IMR-90 (cell line): ENCODE data around the gene TEPSIN. TPM values are rescaled to one million over a fixed set of nuclear protein-coding genes. Genes with fewer than 3 reads are reported as not detected.

ENCODE experiments used
- ATAC-seq: fragments of 200-7000 bp; cut with Tn5 transposase; 2 replicates; pipeline ENCODE4 v1.9.1; 2020; ENCODE audit warnings: low read depth, mild to moderate bottlenecking, moderate library complexity
- BruUV-seq: library from RNA; stranded (reverse); fragments of 400-500 nt; replicated peaks from 2 replicates; lab custom pipeline; 2021; lab: Mats Ljungman, UMichigan
- CTCF ChIA-PET: fragments of 300-600 bp; formaldehyde crosslinking; extraction: SDS; loops from one replicate; lab custom pipeline; 2021; ENCODE audit warnings: antibody characterized with exemption; lab: Yijun Ruan, JAX
- POLR2A ChIA-PET: fragments of 300-600 bp; sonication (Branson Sonifier 250); formaldehyde crosslinking; loops from one replicate; lab custom pipeline; 2022; ENCODE audit warnings: antibody characterized with exemption; ENCODE audit not compliant: unreplicated experiment; lab: Charles Lee
- DNase-seq: peaks from one replicate; pipeline ENCODE4 v3.0.0; 2013
- H2AFZ ChIP-seq: replicated peaks from 2 replicates; pipeline ENCODE3; 2013; ENCODE audit warnings: low read length, mild to moderate bottlenecking; ENCODE audit not compliant: poor library complexity
- H2AK5ac ChIP-seq: 2 replicates; pipeline ENCODE4 v1.6.1; 2013; ENCODE audit warnings: low read depth, low read length, inconsistent platforms
- H2AK9ac ChIP-seq: replicated peaks from 2 replicates; pipeline ENCODE3; 2013; ENCODE audit warnings: mild to moderate bottlenecking, low read depth, low read length, moderate library complexity; ENCODE audit not compliant: poor library complexity
- H2BK120ac ChIP-seq: 2 replicates; pipeline ENCODE4 v1.6.1; 2013; ENCODE audit warnings: low read depth, low read length, inconsistent platforms
- H2BK15ac ChIP-seq: 3 replicates; pipeline ENCODE4 v1.6.1; 2013; ENCODE audit warnings: low read depth, low read length, inconsistent platforms
- H2BK20ac ChIP-seq: 2 replicates; pipeline ENCODE4 v1.6.1; 2013; ENCODE audit warnings: low read depth, mild to moderate bottlenecking, inconsistent platforms, low read length, moderate library complexity
- H2BK5ac ChIP-seq: 2 replicates; pipeline ENCODE4 v1.6.1; 2013; ENCODE audit warnings: mild to moderate bottlenecking, low read depth, low read length, inconsistent platforms; ENCODE audit not compliant: poor library complexity, severe bottlenecking
- H3K14ac ChIP-seq: replicated peaks from 2 replicates; pipeline ENCODE4 v1.6.1; 2013; ENCODE audit warnings: low read depth, low read length, inconsistent platforms
- H3K18ac ChIP-seq: 2 replicates; pipeline ENCODE4 v1.6.1; 2013; ENCODE audit warnings: low read depth, low read length, control low read depth
- H3K23ac ChIP-seq: 2 replicates; pipeline ENCODE4 v1.6.1; 2013; ENCODE audit warnings: low read depth, low read length, inconsistent platforms
- H3K27ac ChIP-seq: 2 replicates; pipeline ENCODE4 v1.5.1; 2013; ENCODE audit warnings: mild to moderate bottlenecking, control low read depth, low read length; ENCODE audit not compliant: insufficient read depth
- H3K27me3 ChIP-seq: 2 replicates; pipeline ENCODE4 v1.6.1; 2013; ENCODE audit warnings: low read length; ENCODE audit not compliant: control insufficient read depth, insufficient read depth
- H3K36me3 ChIP-seq: 2 replicates; pipeline ENCODE4 v1.6.1; 2013; ENCODE audit warnings: low read length, mixed read lengths; ENCODE audit not compliant: control insufficient read depth, insufficient read depth
- H3K4ac ChIP-seq: 2 replicates; pipeline ENCODE4 v1.6.1; 2013; ENCODE audit warnings: low read depth, low read length, inconsistent platforms
- H3K4me1 ChIP-seq: 2 replicates; pipeline ENCODE4 v1.6.1; 2013; ENCODE audit warnings: low read length, mixed read lengths; ENCODE audit not compliant: control insufficient read depth, insufficient read depth
- H3K4me2 ChIP-seq: 2 replicates; pipeline ENCODE4 v1.6.1; 2013; ENCODE audit warnings: low read depth, mild to moderate bottlenecking, control low read depth, low read length, moderate library complexity
- H3K4me3 ChIP-seq: 2 replicates; pipeline ENCODE4 v1.5.1; 2013; ENCODE audit warnings: low read depth, mild to moderate bottlenecking, control low read depth, low read length, moderate library complexity; ENCODE audit not compliant: insufficient read depth
- H3K56ac ChIP-seq: 2 replicates; pipeline ENCODE4 v1.6.1; 2013; ENCODE audit warnings: low read length, inconsistent platforms; ENCODE audit not compliant: insufficient read depth; ENCODE audit errors: extremely low read depth
- H3K79me1 ChIP-seq, 2 experiments: 2 replicates each; pipeline ENCODE4 v1.6.1; 2013; ENCODE audit warnings: low read length in 2 of 2, inconsistent platforms in 1 of 2, low read depth in 1 of 2
- H3K9ac ChIP-seq: 2 replicates; pipeline ENCODE4 v1.6.1; 2013; ENCODE audit warnings: low read depth, low read length, control low read depth
- H3K9me1 ChIP-seq: 2 replicates; pipeline ENCODE4 v1.6.1; 2013; ENCODE audit warnings: low read length, inconsistent platforms; ENCODE audit not compliant: insufficient read depth
- H3K9me3 ChIP-seq: 2 replicates; pipeline ENCODE4 v1.6.1; 2013; ENCODE audit warnings: low read length; ENCODE audit not compliant: control insufficient read depth, insufficient read depth
- H4K20me1 ChIP-seq: 2 replicates; pipeline ENCODE4 v1.6.1; 2013; ENCODE audit warnings: low read length, inconsistent platforms; ENCODE audit not compliant: insufficient read depth
- H4K5ac ChIP-seq: 2 replicates; pipeline ENCODE4 v1.6.1; 2013; ENCODE audit warnings: mild to moderate bottlenecking, low read depth, low read length, control low read depth
- H4K8ac ChIP-seq, 2 experiments: 2 replicates each; pipeline ENCODE4 v1.6.1; 2013; ENCODE audit warnings: low read depth in 2 of 2, low read length in 2 of 2, control low read depth in 1 of 2, inconsistent platforms in 1 of 2
- H4K91ac ChIP-seq: 2 replicates; pipeline ENCODE4 v1.6.1; 2013; ENCODE audit warnings: low read depth, low read length, inconsistent platforms; ENCODE audit not compliant: insufficient read depth
- CHD1 ChIP-seq: IDR thresholded peaks from 2 replicates; pipeline ENCODE4 v1.6.1; 2012; ENCODE audit warnings: low read depth, low read length, improper control_type of control experiment
- ELK1 ChIP-seq: fragments of 150-350 bp; IDR thresholded peaks from 2 replicates; pipeline ENCODE4 v1.6.1; 2016; ENCODE audit warnings: low read depth, mild to moderate bottlenecking, low read length, moderate library complexity, borderline replicate concordance
- FOS ChIP-seq: fragments of 150-350 bp; IDR thresholded peaks from 2 replicates; pipeline ENCODE4 v1.6.1; 2016; ENCODE audit warnings: low read depth, low read length
- MAFK ChIP-seq: IDR thresholded peaks from 2 replicates; pipeline ENCODE4 v1.6.1; 2012; ENCODE audit warnings: low read depth, low read length, improper control_type of control experiment
- MXI1 ChIP-seq: IDR thresholded peaks from 2 replicates; pipeline ENCODE4 v1.6.1; 2012; ENCODE audit warnings: low read depth, mild to moderate bottlenecking, low read length, moderate library complexity, borderline replicate concordance
- NFE2L2 ChIP-seq: fragments of 150-350 bp; IDR thresholded peaks from 2 replicates; pipeline ENCODE4 v1.6.1; 2016; ENCODE audit warnings: low read depth, mild to moderate bottlenecking, low read length
- SMC3 ChIP-seq: fragments of 150-350 bp; IDR thresholded peaks from 2 replicates; pipeline ENCODE4 v1.6.1; 2016; ENCODE audit warnings: low read depth, mild to moderate bottlenecking, antibody characterized with exemption, low read length, moderate library complexity
- WGBS, 2 experiments: methylation state at CpG; one replicate each; pipeline versions ENCODE4 v1.1.5 to v1.1.7; 2013; ENCODE audit warnings: missing lambda C conversion rate in 2 of 2; ENCODE audit not compliant: insufficient read length in 1 of 2; ENCODE audit errors: extremely low coverage in 2 of 2; 5-methylcytosine and 5-hydroxymethylcytosine counted together
- dilution Hi-C: fragments of 300-500 bp; cut with HindIII; formaldehyde crosslinking; loops from one replicate; pipeline ENCODE4 v1.14.3; 2018; ENCODE audit warnings: low sequenced_read_pairs; ENCODE audit not compliant: unreplicated experiment
- in situ Hi-C: fragments of 300-500 bp; cut with MboI; formaldehyde crosslinking; loops from 3 replicates; pipeline ENCODE4 v1.14.3; 2019; ENCODE audit warnings: low sequenced_read_pairs, inconsistent platforms, mixed read lengths
- intact Hi-C: fragments of 100-400 bp; cut with micrococcal nuclease; formaldehyde crosslinking; loops from 2 replicates; pipeline ENCODE4 v1.10.0; 2022
- polyA plus RNA-seq, 3 experiments: library from polyadenylated mRNA; depleted of rRNA; stranded (reverse); fragments of >200 nt; gene quantifications; 2 replicates each; pipeline ENCODE4 v1.2.3, GENCODE V29; 2012; ENCODE audit warnings: low replicate concordance in 1 of 3
- total RNA-seq: library from RNA; depleted of rRNA; stranded (reverse); fragments of >200 nt; gene quantifications from 2 replicates; pipeline ENCODE4 v1.2.3, GENCODE V29; 2012

TEPSIN gene
- total and polyA plus RNA-seq, 2 of the 4 experiments (the other 2 are of a cell fraction), result 3.2 to 28.1 TPM

- 94% methylated on average over 14 of the region's 19 CpGs; no CpG with 5 or more reads in 1 of the 2 experiments for WGBS, 2 experiments
- H4K8ac ChIP-seq, result no peak overlapping the region
- DNase-seq (no peak), ATAC-seq (no peak)
- no peak overlapping the region for H3K18ac ChIP-seq
- peaks cover 22% of the 10 kb centered on the region for H4K20me1 ChIP-seq
- no peak overlapping the region for H2BK20ac ChIP-seq
- in situ Hi-C loops, result loop anchor here (5.0 kb wide), 1 partner anchor 225 kb away; no protein-coding TSS in a partner anchor
- no peak overlapping the region for H3K56ac ChIP-seq
- peaks cover 12% of the 10 kb centered on the region for H3K4me1 ChIP-seq
- H2BK120ac ChIP-seq, result no peak overlapping the region
- peaks cover 9 to 20% of the 10 kb centered on the region in 2 experiments; a peak in 3 of 4 replicates for H3K79me1 ChIP-seq
- H3K4me2 ChIP-seq, result no peak overlapping the region
- H3K4ac ChIP-seq, result no peak overlapping the region
- H2BK15ac ChIP-seq, result no peak overlapping the region
- ChIA-PET CTCF (no interaction called here), POLR2A (no interaction called here)
- H3K14ac ChIP-seq, result no peak overlapping the region
- no peak for TF ChIP-seq MXI1
- TF ChIP-seq ELK1, result no peak
- no peak for TF ChIP-seq CHD1
- no peak for TF ChIP-seq SMC3
- no peak for TF ChIP-seq MAFK
- no peak for TF ChIP-seq FOS
- no peak for TF ChIP-seq NFE2L2
- no peak overlapping the region for H3K27ac ChIP-seq
- H3K23ac ChIP-seq, result no peak overlapping the region
- H3K9me3 ChIP-seq, result no peaks in the 10 kb centered on the region
- H3K4me3 ChIP-seq, result no peak overlapping the region
- intact Hi-C loops, result no loop called here
- H2AK5ac ChIP-seq, result no peak overlapping the region
- dilution Hi-C loops, result no loop called here
- no peak overlapping the region for H2BK5ac ChIP-seq
- peaks cover 7% of the 10 kb centered on the region for H3K9me1 ChIP-seq
- H3K9ac ChIP-seq, result no peak overlapping the region
- H2AFZ ChIP-seq, result no peak overlapping the region
- peaks cover 39% of the 10 kb centered on the region for H3K36me3 ChIP-seq
- BruUV-seq, result no TSS peak
- H3K27me3 ChIP-seq, result no peaks in the 10 kb centered on the region
- H2AK9ac ChIP-seq, result peak overlapping the region; percentile 12
- no peak overlapping the region for H4K5ac ChIP-seq
- no peak overlapping the region for H4K91ac ChIP-seq
Measured at GRCh38 chr17:81257533-81257932, 18.7 kb upstream of the TEPSIN start.
